Endodermal cell (in vitro differentiated cells): ENCODE measurements around the gene BRD8. TPM values are rescaled to one million over a fixed set of nuclear protein-coding genes. Genes with fewer than 3 reads are reported as not detected.
A peak's percentile ranks its signal among the peaks of the same experiment; 100 is the strongest.
"Not testable (repeated sequence)": the region's sequence is repeated elsewhere in the genome, so short reads cannot be mapped to it uniquely, and the experiment has no call there.

Experiments
- DNase-seq: peaks from one replicate; pipeline ENCODE4 v3.0.0-alpha.2; 2017
- H3K27ac ChIP-seq: 2 replicates; pipeline ENCODE4 v1.5.1; 2013; ENCODE audit warnings: mild to moderate bottlenecking, low read depth, low read length, moderate library complexity
- H3K27me3 ChIP-seq: 2 replicates; pipeline ENCODE4 v1.6.1; 2013; ENCODE audit warnings: mild to moderate bottlenecking, low read length, moderate library complexity; ENCODE audit not compliant: insufficient read depth, control insufficient read depth, poor library complexity, severe bottlenecking
- H3K36me3 ChIP-seq: 2 replicates; pipeline ENCODE4 v1.7.0; 2013; ENCODE audit warnings: mild to moderate bottlenecking, low read length, moderate library complexity; ENCODE audit not compliant: control insufficient read depth, insufficient read depth
- H3K4me1 ChIP-seq: one replicate; pipeline ENCODE4 v1.7.0; 2013; ENCODE audit warnings: low read length; ENCODE audit not compliant: control insufficient read depth, insufficient read depth
- H3K4me3 ChIP-seq: 2 replicates; pipeline ENCODE4 v1.5.1; 2013; ENCODE audit warnings: mild to moderate bottlenecking, low read length, moderate library complexity
- H3K9ac ChIP-seq: 2 replicates; pipeline ENCODE4 v1.6.1; 2013; ENCODE audit warnings: mild to moderate bottlenecking, low read length, moderate library complexity; ENCODE audit not compliant: poor library complexity, severe bottlenecking; ENCODE audit errors: extremely low read depth
- H3K9me3 ChIP-seq: 2 replicates; pipeline ENCODE4 v1.6.1; 2013; ENCODE audit warnings: mild to moderate bottlenecking, low read length, moderate library complexity; ENCODE audit not compliant: control insufficient read depth
- H3K27ac Mint-ChIP-seq: 2 replicates; pipeline ENCODE4 v1.8.0; 2020; ENCODE audit warnings: mixed read lengths
- H3K27me3 Mint-ChIP-seq: 2 replicates; pipeline ENCODE4 v1.8.0; 2021; ENCODE audit warnings: mild to moderate bottlenecking, mixed read lengths; ENCODE audit not compliant: insufficient read depth
- H3K36me3 Mint-ChIP-seq: 2 replicates; pipeline ENCODE4 v1.8.0; 2020; ENCODE audit warnings: low read depth, mixed read lengths
- H3K4me1 Mint-ChIP-seq: 2 replicates; pipeline ENCODE4 v1.8.0; 2020; ENCODE audit warnings: mixed read lengths
- H3K4me3 Mint-ChIP-seq: 2 replicates; pipeline ENCODE4 v1.8.0; 2020; ENCODE audit warnings: mild to moderate bottlenecking, moderate library complexity, mixed read lengths
- H3K9me3 Mint-ChIP-seq: 2 replicates; pipeline ENCODE4 v1.8.0; 2020; ENCODE audit warnings: mild to moderate bottlenecking, mixed read lengths
- WGBS, 2 experiments: methylation state at CpG; one replicate each; pipeline versions ENCODE4 v1.1.5 to v1.1.7; 2013; ENCODE audit warnings: missing lambda C conversion rate in 2 of 2, mixed read lengths in 1 of 2; ENCODE audit not compliant: insufficient coverage in 1 of 2, insufficient read length in 1 of 2; 5-methylcytosine and 5-hydroxymethylcytosine counted together
- total RNA-seq, 2 donors: library from RNA; stranded (reverse); fragmentation: NEBNext Ultra II Directional in 1 of 2; extraction: Animal tissue kit (Norgen Biotek cat#: 25700) in 1 of 2; gene quantifications; 2 replicates in 1 of 2; 3 replicates in 1 of 2; pipeline ENCODE4 v1.2.1, GENCODE V29; 2021
- TF ChIP-seq, protein P1 (sequence below): fragments of 200-600 bp; sonication (generic); conservative IDR thresholded peaks from 2 replicates; pipeline ENCODE4 v1.5.0; 2021; ENCODE audit warnings: antibody characterized with exemption, mild to moderate bottlenecking

BRD8 gene
- total RNA-seq, 2 donors from 2014 or later: 120 to 122 TPM

DNA sequence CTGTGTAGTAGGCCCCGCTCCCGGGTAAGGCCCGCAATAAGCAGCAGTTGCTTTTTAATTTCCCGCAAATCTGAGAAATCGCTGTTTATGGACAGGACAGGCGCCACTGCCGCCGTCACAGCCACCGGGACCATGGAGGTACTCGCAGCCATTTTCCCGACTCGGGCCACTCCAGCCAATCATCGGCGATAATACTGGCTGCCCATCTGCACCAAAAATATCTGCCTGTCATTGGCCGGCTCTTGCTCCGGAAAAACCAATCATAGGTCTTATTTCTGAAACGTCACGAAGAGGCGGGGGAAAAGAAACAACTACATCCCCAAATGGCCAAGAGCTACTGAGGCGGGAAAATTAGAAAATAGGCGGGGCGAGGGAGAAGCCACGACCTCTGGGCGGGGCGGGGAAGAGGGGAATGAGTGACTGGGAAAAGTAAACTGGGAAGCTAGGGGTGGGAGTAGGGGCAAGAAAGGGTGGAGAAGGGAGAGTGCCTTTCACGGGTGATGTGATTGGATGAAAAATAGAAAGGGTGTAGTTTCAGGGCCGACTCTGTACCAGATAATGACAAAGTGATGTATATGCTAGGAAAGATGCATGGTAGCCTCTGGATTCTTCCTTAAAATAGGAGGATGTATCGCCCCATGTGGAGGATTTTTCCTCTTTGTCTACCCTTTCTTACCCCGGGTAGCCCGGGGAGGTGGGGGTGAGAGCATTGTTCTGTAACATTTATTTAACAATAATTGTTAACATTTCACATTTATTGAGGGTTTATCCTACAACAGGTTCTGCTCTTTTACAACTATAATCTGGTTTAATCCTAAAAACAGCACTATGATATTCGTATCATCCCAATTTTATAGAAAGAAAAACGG, 35.0 kb upstream of the BRD8 start, which contains the start of gene CDC23:
Gene CDC23, minus strand, starts transcription at position 163 of the 869 bp plus-strand sequence. Its CDS starts 11 bp downstream, at position 152.
- peak within 1 kb of the TSS; percentile 60 for H3K27ac ChIP-seq
- H3K27ac Mint-ChIP-seq: peak within 1 kb of the TSS; percentile 99
- peak within 1 kb of the TSS; percentile 99 for H3K4me3 ChIP-seq
- peak; percentile 98 for DNase-seq
- H3K36me3 Mint-ChIP-seq: peaks cover 5% of the 10 kb centered on the region
- H3K9ac ChIP-seq: peak within 1 kb of the TSS; percentile 96
- H3K4me1 ChIP-seq: no peaks in the 10 kb centered on the region
- H3K4me1 Mint-ChIP-seq: peaks cover 2% of the 10 kb centered on the region
- H3K9me3 Mint-ChIP-seq: peaks cover 4% of the 10 kb centered on the region
- peaks cover 17% of the 10 kb centered on the region for H3K36me3 ChIP-seq
- 7% methylated on average over 16 to 30 of the region's 32 CpGs for WGBS, 2 experiments
- no peaks in the 10 kb centered on the region for H3K27me3 ChIP-seq
- TF ChIP-seq, protein P1, sequence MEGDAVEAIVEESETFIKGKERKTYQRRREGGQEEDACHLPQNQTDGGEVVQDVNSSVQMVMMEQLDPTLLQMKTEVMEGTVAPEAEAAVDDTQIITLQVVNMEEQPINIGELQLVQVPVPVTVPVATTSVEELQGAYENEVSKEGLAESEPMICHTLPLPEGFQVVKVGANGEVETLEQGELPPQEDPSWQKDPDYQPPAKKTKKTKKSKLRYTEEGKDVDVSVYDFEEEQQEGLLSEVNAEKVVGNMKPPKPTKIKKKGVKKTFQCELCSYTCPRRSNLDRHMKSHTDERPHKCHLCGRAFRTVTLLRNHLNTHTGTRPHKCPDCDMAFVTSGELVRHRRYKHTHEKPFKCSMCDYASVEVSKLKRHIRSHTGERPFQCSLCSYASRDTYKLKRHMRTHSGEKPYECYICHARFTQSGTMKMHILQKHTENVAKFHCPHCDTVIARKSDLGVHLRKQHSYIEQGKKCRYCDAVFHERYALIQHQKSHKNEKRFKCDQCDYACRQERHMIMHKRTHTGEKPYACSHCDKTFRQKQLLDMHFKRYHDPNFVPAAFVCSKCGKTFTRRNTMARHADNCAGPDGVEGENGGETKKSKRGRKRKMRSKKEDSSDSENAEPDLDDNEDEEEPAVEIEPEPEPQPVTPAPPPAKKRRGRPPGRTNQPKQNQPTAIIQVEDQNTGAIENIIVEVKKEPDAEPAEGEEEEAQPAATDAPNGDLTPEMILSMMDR: peak; percentile 27
- H3K4me3 Mint-ChIP-seq: peak within 1 kb of the TSS; percentile 98
- H3K9me3 ChIP-seq: no peaks in the 10 kb centered on the region
- peaks cover 3% of the 10 kb centered on the region for H3K27me3 Mint-ChIP-seq

DNA sequence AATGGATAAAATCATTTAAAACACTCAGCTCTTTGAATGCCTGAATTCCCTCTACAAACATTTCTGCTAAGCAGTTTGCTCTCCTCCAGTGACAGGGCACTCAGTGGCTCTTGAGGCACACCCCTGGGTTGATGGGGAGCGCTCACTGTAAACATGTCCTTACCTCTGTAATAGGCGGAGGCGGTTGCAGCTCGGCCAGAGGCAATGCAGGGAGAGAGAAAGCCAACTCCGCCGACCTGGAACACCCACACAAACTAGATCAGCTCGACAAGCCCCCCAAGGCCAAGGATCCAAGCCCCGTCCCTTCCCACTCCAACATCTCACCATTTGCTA, 34.4 kb upstream of the BRD8 start:
- no peaks in the 10 kb centered on the region for H3K9me3 Mint-ChIP-seq
- H3K36me3 Mint-ChIP-seq: peaks cover 10% of the 10 kb centered on the region
- peaks cover 2% of the 10 kb centered on the region for H3K4me1 Mint-ChIP-seq
- TF ChIP-seq, protein P1: no peak
- Histone ChIP-seq H3K27me3 (no peaks in the 10 kb centered on the region), H3K27ac (peak overlapping the region; percentile 60), H3K4me1 (no peaks in the 10 kb centered on the region), H3K36me3 (peaks cover 22% of the 10 kb centered on the region), H3K9me3 (no peaks in the 10 kb centered on the region), H3K9ac (peak overlapping the region; percentile 96), H3K4me3 (peak overlapping the region; percentile 99)
- peak overlapping the region; percentile 99 for H3K27ac Mint-ChIP-seq
- 1% methylated on average over 8 of the region's 8 CpGs; no CpG with 5 or more reads in 1 of the 2 experiments for WGBS, 2 experiments
- H3K27me3 Mint-ChIP-seq: peaks cover 3% of the 10 kb centered on the region
- DNase-seq: no peak
- peak overlapping the region; percentile 98 for H3K4me3 Mint-ChIP-seq

DNA sequence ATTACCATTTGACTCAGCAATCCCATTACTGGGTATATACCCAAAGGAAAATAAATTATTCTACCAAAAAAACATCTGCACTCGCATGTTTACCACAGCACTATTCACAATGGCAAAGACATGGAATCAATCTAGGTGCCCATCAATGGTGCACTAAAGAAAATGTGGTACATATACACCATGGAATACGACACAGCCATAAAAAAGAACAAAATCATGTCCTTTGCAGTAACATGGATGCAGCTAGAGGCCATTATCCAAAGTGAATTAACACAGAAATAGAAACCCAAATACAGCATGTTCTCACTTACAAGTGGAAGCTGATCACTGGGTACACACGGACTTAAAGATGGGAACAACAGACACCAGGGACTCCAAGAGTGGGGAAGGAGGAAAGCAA, 32.6 kb upstream of the BRD8 start:
- DNase-seq: no peak
- Histone ChIP-seq H3K4me3 (no peak overlapping the region), H3K27me3 (no peaks in the 10 kb centered on the region), H3K27ac (no peak overlapping the region), H3K36me3 (peaks cover 36% of the 10 kb centered on the region), H3K9me3 (no peaks in the 10 kb centered on the region), H3K9ac (no peak overlapping the region), H3K4me1 (no peaks in the 10 kb centered on the region)
- Mint-ChIP-seq H3K4me1 (peaks cover 2% of the 10 kb centered on the region), H3K27me3 (no peaks in the 10 kb centered on the region), H3K36me3 (peaks cover 15% of the 10 kb centered on the region), H3K9me3 (no peaks in the 10 kb centered on the region), H3K27ac (no peak overlapping the region), H3K4me3 (no peak overlapping the region)
- 83 to 96% methylated on average over 3 of the region's 3 CpGs for WGBS, 2 experiments
- TF ChIP-seq, protein P1: no peak

DNA sequence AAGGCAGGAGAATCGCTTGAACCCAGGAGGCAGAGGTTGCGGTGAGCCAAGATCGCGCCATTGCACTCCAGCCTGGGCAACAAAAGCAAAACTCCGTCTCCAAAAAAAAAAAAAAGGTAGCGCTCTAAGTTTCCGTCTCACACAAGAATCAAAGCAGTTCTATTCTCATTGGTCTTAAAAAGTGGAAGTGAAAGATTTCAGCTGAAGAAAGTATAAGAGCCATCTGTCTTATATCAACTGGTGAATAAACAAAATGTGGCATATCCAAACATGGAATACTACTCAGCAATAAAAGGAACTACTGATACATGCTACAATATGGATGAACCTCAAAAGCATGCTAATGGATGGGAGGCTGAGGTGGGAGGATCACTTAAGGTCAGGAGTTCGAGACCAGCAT, 15.4 kb upstream of the BRD8 start:
- not testable (repeated sequence) for H3K4me1 Mint-ChIP-seq, H3K4me3 Mint-ChIP-seq, H3K4me3 ChIP-seq, H3K27ac ChIP-seq, DNase-seq, H3K9me3 Mint-ChIP-seq, H3K4me1 ChIP-seq, H3K9ac ChIP-seq, H3K27ac Mint-ChIP-seq, H3K27me3 ChIP-seq, H3K9me3 ChIP-seq, H3K27me3 Mint-ChIP-seq
- peaks cover 72% of the 10 kb centered on the region for H3K36me3 ChIP-seq
- WGBS, 2 experiments: 90 to 99% methylated on average over 4 to 7 of the region's 8 CpGs
- H3K36me3 Mint-ChIP-seq: peaks cover 60% of the 10 kb centered on the region
